Tibial nerve (tissue), 4 donors: ENCODE results near the gene SUV39H1. TPM values are rescaled to one million over a fixed set of nuclear protein-coding genes. Genes with fewer than 3 reads are reported as not detected.

ENCODE experiments used
- DNase-seq, 2 donors: peaks; one replicate each; pipeline ENCODE4 v3.0.0-alpha.2; 2019; ENCODE audit warnings: low spot score in 2 of 2
- H3K27ac ChIP-seq, 4 donors: fragments of 200-600 bp; sonication (generic) in 3 of 4; one replicate each; pipeline ENCODE4 v1.5.1; 2017 to 2019; ENCODE audit warnings: mild to moderate bottlenecking in 1 of 4
- H3K27me3 ChIP-seq, 2 donors: fragments of 200-600 bp; sonication (generic) in 1 of 2; one replicate each; pipeline versions ENCODE4 v1.5.1 to v1.6.0; 2017 to 2019
- H3K36me3 ChIP-seq, 3 donors: fragments of 200-600 bp; sonication (generic); one replicate each; pipeline ENCODE4 v1.5.1; 2018 to 2019
- H3K4me1 ChIP-seq, 4 donors: fragments of 200-600 bp; sonication (generic) in 3 of 4; one replicate each; pipeline ENCODE4 v1.5.1; 2017 to 2019
- H3K4me3 ChIP-seq, 4 donors: fragments of 200-600 bp; sonication (generic) in 3 of 4; one replicate each; pipeline ENCODE4 v1.5.1; 2017 to 2019; ENCODE audit warnings: mild to moderate bottlenecking in 1 of 4, moderate library complexity in 1 of 4
- H3K9me3 ChIP-seq, 4 donors: fragments of 200-600 bp; sonication (generic) in 3 of 4; one replicate each; pipeline ENCODE4 v1.5.1; 2017 to 2019
- CTCF ChIP-seq, 5 experiments: fragments of 200-600 bp in 3 of 5; fragments of 450-650 bp in 2 of 5; sonication (generic) in 3 of 5; IDR thresholded peaks; one replicate each; pipeline ENCODE4 v1.5.1; 2016 to 2019; ENCODE audit warnings: antibody characterized with exemption in 5 of 5, mild to moderate bottlenecking in 3 of 5, moderate library complexity in 2 of 5
- EP300 ChIP-seq, 2 donors: sonication (generic); formaldehyde crosslinking; IDR thresholded peaks; one replicate each; pipeline ENCODE4 v1.6.1; 2017; ENCODE audit warnings: antibody characterized with exemption in 2 of 2, mild to moderate bottlenecking in 1 of 2
- POLR2A ChIP-seq, 2 donors: fragments of 450-650 bp; IDR thresholded peaks; one replicate each; pipeline ENCODE4 v1.6.1; 2017; ENCODE audit warnings: antibody characterized with exemption in 2 of 2, mild to moderate bottlenecking in 2 of 2, moderate library complexity in 2 of 2
- WGBS, 2 donors: methylation state at CpG; one replicate each; pipeline ENCODE4 v1.1.5; 2018; 5-methylcytosine and 5-hydroxymethylcytosine counted together
- total RNA-seq, 4 donors: library from RNA; depleted of rRNA; stranded (reverse); fragments of >200 nt; gene quantifications; one replicate each; pipeline ENCODE4 v1.1.0, GENCODE V29; 2016

SUV39H1 gene
- total RNA-seq, 4 donors from 2014 or later = 4.2 to 10.0 (median 5.2) TPM

- Histone ChIP-seq H3K4me1 (peaks cover 0 to 19% (median 0%) of the 10 kb centered on the region in 4 donors), H3K27ac (peak overlapping the region; percentile 89 to 96 (median 90)), H3K4me3 (no peak overlapping the region), H3K36me3 (peaks cover 0 to 12% (median 0%) of the 10 kb centered on the region in 3 donors), H3K27me3 (peaks cover 0 to 4% of the 10 kb centered on the region in 2 donors), H3K9me3 (no peaks in the 10 kb centered on the region)
- TF ChIP-seq POLR2A (IDR thresholded peaks at IDR 0.05) = no peak
- no peak for TF ChIP-seq EP300 (IDR thresholded peaks at IDR 0.05)
- no peak for TF ChIP-seq CTCF (IDR thresholded peaks at IDR 0.05)
- 49 to 60% methylated on average over 5 to 15 of the region's 15 CpGs for WGBS, 2 donors
- no peak for DNase-seq
Measured at GRCh38 chrX:48694776-48695533, 1.6 kb upstream of the SUV39H1 start.

- Histone ChIP-seq H3K36me3 (peaks cover 0 to 18% (median 0%) of the 10 kb centered on the region in 3 donors), H3K4me1 (peaks cover 0 to 19% (median 0%) of the 10 kb centered on the region in 4 donors), H3K27ac (peak overlapping the region; percentile 89 to 96 (median 90)), H3K9me3 (no peaks in the 10 kb centered on the region), H3K27me3 (peaks cover 0 to 4% of the 10 kb centered on the region in 2 donors), H3K4me3 (peak overlapping the region in 2 of 4 donors; percentile 47 to 84)
- no peak for DNase-seq
- 53 to 66% methylated on average over 7 to 14 of the region's 14 CpGs for WGBS, 2 donors
- TF ChIP-seq CTCF (IDR thresholded peaks at IDR 0.05) = no peak
- no peak for TF ChIP-seq EP300 (IDR thresholded peaks at IDR 0.05)
- TF ChIP-seq POLR2A (IDR thresholded peaks at IDR 0.05) = no peak
Measured at GRCh38 chrX:48695534-48695896, 1.0 kb upstream of the SUV39H1 start.

GRCh38 chrX:48695925-48696300 is 621 bp upstream of the SUV39H1 start:
- Histone ChIP-seq H3K27me3 (peaks cover 0 to 4% of the 10 kb centered on the region in 2 donors), H3K4me1 (peaks cover 0 to 19% (median 0%) of the 10 kb centered on the region in 4 donors), H3K9me3 (no peaks in the 10 kb centered on the region), H3K36me3 (peaks cover 0 to 22% (median 0%) of the 10 kb centered on the region in 3 donors), H3K27ac (peak overlapping the region; percentile 89 to 96 (median 90)), H3K4me3 (peak overlapping the region; percentile 30 to 84 (median 52))
- no peak for DNase-seq
- no peak for TF ChIP-seq POLR2A (IDR thresholded peaks at IDR 0.05)
- TF ChIP-seq CTCF (IDR thresholded peaks at IDR 0.05) = no peak
- WGBS, 2 donors = 0 to 53% methylated on average over 1 to 8 of the region's 8 CpGs

- Histone ChIP-seq H3K27ac (peak overlapping the region; percentile 43 to 96 (median 90)), H3K9me3 (no peaks in the 10 kb centered on the region), H3K4me3 (peak overlapping the region; percentile 30 to 84 (median 52)), H3K27me3 (no peaks in the 10 kb centered on the region), H3K36me3 (peaks cover 0 to 34% (median 0%) of the 10 kb centered on the region in 3 donors), H3K4me1 (peaks cover 0 to 19% (median 0%) of the 10 kb centered on the region in 4 donors)
- TF ChIP-seq EP300 (IDR thresholded peaks at IDR 0.05) = no peak
- TF ChIP-seq CTCF (IDR thresholded peaks at IDR 0.05) = no peak
- no peak for TF ChIP-seq POLR2A (IDR thresholded peaks at IDR 0.05)
- 1 to 48% methylated on average over 27 to 56 of the region's 56 CpGs for WGBS, 2 donors
- DNase-seq = no peak
Measured at GRCh38 chrX:48696909-48697727, 584 bp downstream of the SUV39H1 start.
